ENCODE results near the gene RAP1GAP2. TPM values are rescaled to one million over a fixed set of nuclear protein-coding genes. Genes with fewer than 3 reads are reported as not detected.

Gene RAP1GAP2
- polyA plus RNA-seq, 1 experiment = 2.8 TPM

- ChIA-PET POLR2A (interaction anchor here (0.8 kb wide), 1 partner anchor 44 kb away, joined by 3 read pairs; no protein-coding TSS in a partner anchor), CTCF (no interaction called here)
- peaks cover 6% of the 10 kb centered on the region for H3K27me3 ChIP-seq (ENCODE audit: control insufficient read depth, insufficient read depth, low read length)
Measured at GRCh38 chr17:2854143-2855055, 58.2 kb downstream of the RAP1GAP2 start.

GRCh38 chr17:2855063-2855600 is 58.9 kb downstream of the RAP1GAP2 start:
- POLR2A ChIA-PET = no interaction called here
- H3K27ac ChIP-seq (ENCODE audit: low read depth, low read length) = no peak overlapping the region

More at GRCh38 chr17:2854143-2855055, 58.2 kb downstream of the RAP1GAP2 start:
- Histone ChIP-seq H3K9me3 (ENCODE audit: control insufficient read depth, insufficient read depth, low read length) (no peaks in the 10 kb centered on the region; the same call in 1 of the 2 replicates), H3K27ac (ENCODE audit: low read depth, low read length) (no peak overlapping the region), H3K4me3 (ENCODE audit: low read depth, low read length) (peak overlapping the region; percentile 68)
- no peak for DNase-seq (ENCODE audit: low read depth, low spot score)
- TF ChIP-seq CTCF (IDR thresholded peaks at IDR 0.05; ENCODE audit: low read depth, low read length) = no peak

GRCh38 chr17:2856727-2857126 is 60.5 kb downstream of the RAP1GAP2 start:
- no peak overlapping the region for H3K27ac ChIP-seq (ENCODE audit: low read depth, low read length)
- ChIA-PET POLR2A (no interaction called here), CTCF (no interaction called here)
- no peak for DNase-seq (ENCODE audit: low read depth, low spot score)
- no peak overlapping the region for H3K4me3 ChIP-seq (ENCODE audit: low read depth, low read length)
- no peaks in the 10 kb centered on the region; the same call in 1 of the 2 replicates for H3K9me3 ChIP-seq (ENCODE audit: control insufficient read depth, insufficient read depth, low read length)
- TF ChIP-seq CTCF (IDR thresholded peaks at IDR 0.05; ENCODE audit: low read depth, low read length) = no peak
- H3K27me3 ChIP-seq (ENCODE audit: control insufficient read depth, insufficient read depth, low read length) = peaks cover 5% of the 10 kb centered on the region

More at GRCh38 chr17:2855063-2855600, 58.9 kb downstream of the RAP1GAP2 start:
- H3K27me3 ChIP-seq (ENCODE audit: control insufficient read depth, insufficient read depth, low read length) = peaks cover 6% of the 10 kb centered on the region
- peak overlapping the region; percentile 68 for H3K4me3 ChIP-seq (ENCODE audit: low read depth, low read length)
- no peaks in the 10 kb centered on the region; the same call in 1 of the 2 replicates for H3K9me3 ChIP-seq (ENCODE audit: control insufficient read depth, insufficient read depth, low read length)
- CTCF ChIA-PET = no interaction called here
- no peak for DNase-seq (ENCODE audit: low read depth, low spot score)
- TF ChIP-seq CTCF (IDR thresholded peaks at IDR 0.05; ENCODE audit: low read depth, low read length) = no peak

DNA sequence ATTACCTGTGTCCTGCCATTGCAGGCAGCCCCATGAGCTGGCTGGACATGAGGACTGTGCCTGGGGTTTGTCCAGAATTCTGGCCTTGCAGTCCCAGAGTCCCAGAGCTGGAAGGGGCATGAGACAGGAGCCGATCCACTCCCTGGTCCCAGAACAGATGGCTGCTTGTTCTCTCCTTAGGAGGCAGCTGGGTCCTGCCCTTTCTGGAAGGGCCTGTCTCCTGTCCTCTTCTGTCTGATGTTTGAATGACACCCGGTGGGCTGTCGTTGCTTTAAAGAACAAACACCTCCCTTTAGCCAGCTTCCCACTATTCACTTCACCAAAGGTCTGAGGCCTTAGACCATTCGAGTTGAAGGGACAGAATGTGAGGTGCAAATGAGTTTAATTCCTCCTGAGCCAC is 63.8 kb downstream of the RAP1GAP2 start:
- CTCF ChIA-PET = interaction anchor here (2.1 kb wide), 1 partner anchor 11 kb away, joined by 7 read pairs; no protein-coding TSS in a partner anchor
- no peak for DNase-seq (ENCODE audit: low read depth, low spot score)
- H3K9me3 ChIP-seq (ENCODE audit: control insufficient read depth, insufficient read depth, low read length) = no peaks in the 10 kb centered on the region; the same call in 1 of the 2 replicates
- H3K4me3 ChIP-seq (ENCODE audit: low read depth, low read length) = no peak overlapping the region
- no peak overlapping the region for H3K27ac ChIP-seq (ENCODE audit: low read depth, low read length)
- H3K27me3 ChIP-seq (ENCODE audit: control insufficient read depth, insufficient read depth, low read length) = no peaks in the 10 kb centered on the region
- TF ChIP-seq CTCF (IDR thresholded peaks at IDR 0.05; ENCODE audit: low read depth, low read length) = no peak
- POLR2A ChIA-PET = no interaction called here

DNA sequence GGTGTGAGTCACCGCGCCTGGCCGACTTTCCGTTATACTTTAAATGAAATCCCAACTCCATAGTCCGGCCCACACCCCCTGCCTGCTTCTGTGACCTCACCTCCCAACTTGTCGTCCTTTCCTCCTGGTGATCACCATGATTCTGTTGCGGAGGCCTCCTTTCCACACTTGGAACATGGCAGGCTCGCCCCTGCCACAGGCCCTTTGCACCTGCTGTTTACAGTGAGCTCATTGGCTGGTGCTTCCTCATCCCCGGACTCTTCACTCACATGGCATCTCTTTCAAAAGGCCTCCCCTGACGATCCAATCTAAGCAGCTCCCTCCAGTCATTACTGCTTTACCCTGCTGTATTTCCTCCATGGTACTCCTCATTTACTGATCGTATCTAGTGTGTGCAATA is 64.6 kb downstream of the RAP1GAP2 start:
- TF ChIP-seq CTCF (IDR thresholded peaks at IDR 0.05; ENCODE audit: low read depth, low read length) = no peak
- no peaks in the 10 kb centered on the region; the same call in 1 of the 2 replicates for H3K9me3 ChIP-seq (ENCODE audit: control insufficient read depth, insufficient read depth, low read length)
- POLR2A ChIA-PET = no interaction called here
- no peak overlapping the region for H3K4me3 ChIP-seq (ENCODE audit: low read depth, low read length)
- no peak for DNase-seq (ENCODE audit: low read depth, low spot score)
- H3K27me3 ChIP-seq (ENCODE audit: control insufficient read depth, insufficient read depth, low read length) = no peaks in the 10 kb centered on the region
- CTCF ChIA-PET = interaction anchor here (2.1 kb wide), 1 partner anchor 12 kb away, joined by 7 read pairs; no protein-coding TSS in a partner anchor
- H3K27ac ChIP-seq (ENCODE audit: low read depth, low read length) = no peak overlapping the region

All from AG04450 (cell line).